GM23338 (cell line): ENCODE data around the gene MINDY3. TPM values are rescaled to one million over a fixed set of nuclear protein-coding genes. Genes with fewer than 3 reads are reported as not detected.

Source experiments
- ATAC-seq: fragments of 200-7000 bp; cut with Tn5 transposase; 3 replicates; pipeline ENCODE4 v1.9.1; 2020
- DNase-seq: peaks from one replicate; pipeline ENCODE4 v3.0.0-alpha.2; 2015; ENCODE audit warnings: low spot score
- H2AFZ ChIP-seq: fragments of 200-600 bp; sonication (generic); 2 replicates; pipeline ENCODE4 v1.8.0; 2016; ENCODE audit warnings: antibody characterized with exemption, mild to moderate bottlenecking, moderate library complexity
- H3F3A ChIP-seq: fragments of 200-600 bp; sonication (generic); replicated peaks from 2 replicates; pipeline ENCODE4 v1.8.0; 2017; ENCODE audit warnings: antibody characterized with exemption, mixed run types, low read depth
- H3K27ac ChIP-seq: fragments of 200-600 bp; sonication (generic); 2 replicates; pipeline ENCODE4 v1.6.1; 2016; ENCODE audit warnings: low read depth
- H3K27me3 ChIP-seq: fragments of 200-600 bp; sonication (generic); 2 replicates; pipeline ENCODE4 v1.8.0; 2016; ENCODE audit warnings: mild to moderate bottlenecking, mixed run types, moderate library complexity; ENCODE audit not compliant: insufficient read depth
- H3K36me3 ChIP-seq: fragments of 200-600 bp; sonication (generic); 2 replicates; pipeline ENCODE4 v1.8.0; 2016; ENCODE audit warnings: mild to moderate bottlenecking; ENCODE audit not compliant: insufficient read depth
- H3K4me1 ChIP-seq: fragments of 200-600 bp; sonication (generic); 2 replicates; pipeline ENCODE4 v1.8.0; 2016; ENCODE audit warnings: mild to moderate bottlenecking, moderate library complexity; ENCODE audit not compliant: insufficient read depth
- H3K4me2 ChIP-seq: fragments of 200-600 bp; sonication (generic); 2 replicates; pipeline ENCODE4 v1.7.1; 2017; ENCODE audit warnings: mixed run types
- H3K4me3 ChIP-seq: fragments of 200-600 bp; sonication (generic); 2 replicates; pipeline ENCODE4 v1.6.1; 2016; ENCODE audit warnings: mixed run types
- H3K79me2 ChIP-seq: fragments of 200-600 bp; sonication (generic); replicated peaks from 2 replicates; pipeline ENCODE4 v1.8.0; 2017; ENCODE audit warnings: mild to moderate bottlenecking; ENCODE audit not compliant: insufficient read depth
- H3K9me2 ChIP-seq: fragments of 200-600 bp; sonication (generic); 2 replicates; pipeline ENCODE4 v1.8.0; 2017; ENCODE audit not compliant: insufficient read depth
- H4K20me1 ChIP-seq: fragments of 200-600 bp; sonication (generic); replicated peaks from 2 replicates; pipeline ENCODE4 v1.8.0; 2017; ENCODE audit warnings: mild to moderate bottlenecking; ENCODE audit not compliant: insufficient read depth
- H3K27ac Mint-ChIP-seq: 2 replicates; pipeline ENCODE4 v1.8.0; 2020; ENCODE audit warnings: inconsistent platforms, mild to moderate bottlenecking, moderate library complexity, mixed read lengths
- H3K27me3 Mint-ChIP-seq: 3 replicates; pipeline ENCODE4 v1.8.0; 2022; ENCODE audit warnings: low read depth, mild to moderate bottlenecking, moderate library complexity, mixed read lengths, inconsistent platforms; ENCODE audit not compliant: insufficient read depth, poor library complexity
- H3K36me3 Mint-ChIP-seq: 3 replicates; pipeline ENCODE4 v1.8.0; 2021; ENCODE audit warnings: low read depth, mild to moderate bottlenecking, inconsistent platforms, moderate library complexity, mixed read lengths
- H3K4me1 Mint-ChIP-seq: 3 replicates; pipeline ENCODE4 v1.8.0; 2020; ENCODE audit warnings: mild to moderate bottlenecking, inconsistent platforms, mixed read lengths
- H3K4me3 Mint-ChIP-seq: 3 replicates; pipeline ENCODE4 v1.8.0; 2021; ENCODE audit warnings: moderate library complexity, mild to moderate bottlenecking, inconsistent platforms, mixed read lengths
- H3K9me3 Mint-ChIP-seq: 3 replicates; pipeline ENCODE4 v1.8.0; 2020; ENCODE audit warnings: moderate library complexity, mild to moderate bottlenecking, inconsistent platforms, mixed read lengths
- CREB1 ChIP-seq: fragments of 250-450 bp; sonication (Bioruptor Pico); IDR thresholded peaks from 2 replicates; pipeline ENCODE4 v1.5.0; 2020; ENCODE audit warnings: low read depth, mild to moderate bottlenecking, moderate library complexity
- CTCF ChIP-seq, 2 experiments: fragments of 200-600 bp in 1 of 2; sonication (generic) in 1 of 2; conservative IDR thresholded peaks; 2 replicates each; pipeline versions ENCODE4 v1.5.1 to v1.6.1; 2016 to 2017; ENCODE audit warnings: antibody characterized with exemption in 2 of 2, low read depth in 2 of 2, mild to moderate bottlenecking in 2 of 2, moderate library complexity in 1 of 2
- ETS1 ChIP-seq: IDR thresholded peaks from 2 replicates; pipeline ENCODE4 v1.6.1; 2016; ENCODE audit warnings: antibody characterized with exemption
- EZH2phosphoT487 ChIP-seq: fragments of 200-600 bp; sonication (generic); IDR thresholded peaks from one replicate; pipeline ENCODE4 v1.8.1; 2018; ENCODE audit warnings: antibody characterized with exemption; ENCODE audit not compliant: unreplicated experiment
- POLR2AphosphoS5 ChIP-seq: IDR thresholded peaks from 2 replicates; pipeline ENCODE4 v1.6.1; 2016; ENCODE audit warnings: antibody characterized with exemption, low read depth
- polyA plus RNA-seq: library from polyadenylated mRNA; unstranded; fragments of >200 nt; fragmentation: Nextera tagmentation; extraction: Ambion mirVana; gene quantifications from 2 replicates; pipeline ENCODE4 v1.2.1, GENCODE V29; 2016
- total RNA-seq: library from RNA; depleted of rRNA; stranded (reverse); fragments of >200 nt; shearing (Covaris generic); gene quantifications from 2 replicates; pipeline ENCODE4 v1.2.3, GENCODE V29; 2014
- TF ChIP-seq, protein P1 (sequence below): IDR thresholded peaks from one replicate; pipeline ENCODE4 v1.6.1; 2018; ENCODE audit warnings: antibody characterized with exemption; ENCODE audit not compliant: unreplicated experiment

Gene MINDY3
- total and polyA plus RNA-seq, 2 experiments from 2014 or later = 10.2 to 13.6 TPM

DNA sequence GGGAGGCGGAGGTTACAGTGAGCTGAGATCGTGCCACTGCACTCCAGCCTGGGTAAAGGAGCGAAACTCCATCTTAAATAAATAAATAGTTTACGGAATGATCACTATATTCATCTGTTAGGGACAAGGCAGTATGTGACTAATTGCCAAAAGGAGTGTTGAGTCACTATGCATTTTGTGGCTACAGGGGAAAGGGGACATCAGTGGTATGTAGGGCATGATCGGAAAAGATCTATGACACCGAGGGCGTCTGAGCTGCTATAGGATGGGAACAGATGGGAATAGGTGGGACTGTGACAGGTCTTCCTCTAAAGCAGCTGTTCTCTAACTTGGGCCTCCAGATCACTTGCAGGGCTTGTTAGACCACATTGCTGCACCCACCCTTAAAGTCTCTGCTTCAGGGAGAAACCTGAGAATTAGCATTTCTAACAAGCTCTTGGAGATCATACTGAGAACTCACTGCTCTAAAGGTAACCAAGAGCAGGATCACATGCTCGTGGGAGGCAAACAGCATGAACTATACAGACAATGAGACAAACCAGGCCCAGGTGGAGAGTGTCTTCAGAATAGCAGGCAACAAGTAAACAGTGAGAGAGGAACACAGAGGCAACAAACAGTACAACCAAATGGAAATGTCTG is 75.5 kb downstream of the MINDY3 start (continued):
- TF ChIP-seq ETS1 (no peak), CREB1 (CRISPR knock-in tag) (no peak), POLR2AphosphoS5 (no peak)
- TF ChIP-seq, protein P1, sequence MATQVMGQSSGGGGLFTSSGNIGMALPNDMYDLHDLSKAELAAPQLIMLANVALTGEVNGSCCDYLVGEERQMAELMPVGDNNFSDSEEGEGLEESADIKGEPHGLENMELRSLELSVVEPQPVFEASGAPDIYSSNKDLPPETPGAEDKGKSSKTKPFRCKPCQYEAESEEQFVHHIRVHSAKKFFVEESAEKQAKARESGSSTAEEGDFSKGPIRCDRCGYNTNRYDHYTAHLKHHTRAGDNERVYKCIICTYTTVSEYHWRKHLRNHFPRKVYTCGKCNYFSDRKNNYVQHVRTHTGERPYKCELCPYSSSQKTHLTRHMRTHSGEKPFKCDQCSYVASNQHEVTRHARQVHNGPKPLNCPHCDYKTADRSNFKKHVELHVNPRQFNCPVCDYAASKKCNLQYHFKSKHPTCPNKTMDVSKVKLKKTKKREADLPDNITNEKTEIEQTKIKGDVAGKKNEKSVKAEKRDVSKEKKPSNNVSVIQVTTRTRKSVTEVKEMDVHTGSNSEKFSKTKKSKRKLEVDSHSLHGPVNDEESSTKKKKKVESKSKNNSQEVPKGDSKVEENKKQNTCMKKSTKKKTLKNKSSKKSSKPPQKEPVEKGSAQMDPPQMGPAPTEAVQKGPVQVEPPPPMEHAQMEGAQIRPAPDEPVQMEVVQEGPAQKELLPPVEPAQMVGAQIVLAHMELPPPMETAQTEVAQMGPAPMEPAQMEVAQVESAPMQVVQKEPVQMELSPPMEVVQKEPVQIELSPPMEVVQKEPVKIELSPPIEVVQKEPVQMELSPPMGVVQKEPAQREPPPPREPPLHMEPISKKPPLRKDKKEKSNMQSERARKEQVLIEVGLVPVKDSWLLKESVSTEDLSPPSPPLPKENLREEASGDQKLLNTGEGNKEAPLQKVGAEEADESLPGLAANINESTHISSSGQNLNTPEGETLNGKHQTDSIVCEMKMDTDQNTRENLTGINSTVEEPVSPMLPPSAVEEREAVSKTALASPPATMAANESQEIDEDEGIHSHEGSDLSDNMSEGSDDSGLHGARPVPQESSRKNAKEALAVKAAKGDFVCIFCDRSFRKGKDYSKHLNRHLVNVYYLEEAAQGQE = no peak

GRCh38 chr10:15783941-15784636 is 76.2 kb downstream of the MINDY3 start:
- Mint-ChIP-seq H3K9me3 (no peaks in the 10 kb centered on the region), H3K27ac (no peak overlapping the region), H3K4me3 (no peak overlapping the region), H3K27me3 (no peaks in the 10 kb centered on the region), H3K4me1 (peaks cover 25% of the 10 kb centered on the region), H3K36me3 (no peaks in the 10 kb centered on the region; the same call in 2 of the 3 replicates)
- no peaks in the 10 kb centered on the region for H3F3A ChIP-seq
- H4K20me1 ChIP-seq = no peaks in the 10 kb centered on the region
- no peaks in the 10 kb centered on the region for H3K27me3 ChIP-seq
- no peak overlapping the region for H3K4me2 ChIP-seq
- no peak overlapping the region for H3K27ac ChIP-seq
- H2AFZ ChIP-seq = no peak overlapping the region
- peak; percentile 38; the same call in 2 of the 3 replicates for ATAC-seq
- no peak overlapping the region for H3K4me3 ChIP-seq
- no peak for DNase-seq
- 0 out of 2 replicates have a peak, but pooled peaks cover 15% of the 10 kb centered on the region for H3K4me1 ChIP-seq
- H3K36me3 ChIP-seq = no peaks in the 10 kb centered on the region
- H3K79me2 ChIP-seq = no peaks in the 10 kb centered on the region
- no peaks in the 10 kb centered on the region for H3K9me2 ChIP-seq
- TF ChIP-seq CTCF (conservative IDR thresholded peaks at IDR 0.05; ENCODE audit: low read depth in 2 of 2) = no peak
- TF ChIP-seq, protein P1 = no peak
- TF ChIP-seq EZH2phosphoT487 = no peak
